T1000 (cell line): ENCODE results near the gene AFF3.

Experiments
- DNase-seq: peaks from one replicate; lab custom pipeline; 2025; ENCODE audit warnings: mixed read lengths; lab: John Stamatoyannopoulos, UW

The AFF3 gene

DNA sequence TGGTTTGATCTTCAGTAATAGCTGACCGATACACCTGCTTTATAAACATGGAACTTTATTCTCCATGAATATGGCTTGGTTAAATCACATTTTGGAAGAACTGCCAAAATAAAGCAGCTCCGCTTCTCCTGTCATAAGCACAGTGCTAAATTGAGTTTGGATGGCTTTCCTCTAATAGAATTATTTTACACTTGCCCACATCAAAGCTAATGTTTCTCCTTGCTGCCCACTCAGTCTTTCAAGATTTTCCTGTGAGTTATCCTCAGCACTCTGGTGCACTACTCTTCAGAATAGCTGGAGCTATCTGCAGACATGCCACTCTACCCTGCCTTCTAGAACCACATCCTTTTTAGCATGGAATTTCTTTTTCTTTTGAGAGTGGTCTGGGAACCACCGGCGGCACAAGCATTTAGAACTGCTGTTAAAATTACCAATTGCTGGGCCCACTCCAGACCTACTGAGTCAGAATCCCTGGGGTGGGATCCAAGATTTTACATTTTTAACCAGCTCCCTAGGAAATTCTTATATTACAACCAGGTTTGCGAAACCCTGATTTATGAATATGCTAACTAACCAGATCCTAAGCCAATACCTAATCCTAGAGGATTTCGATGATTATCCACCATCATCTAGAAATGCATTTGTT, 283.3 kb downstream of the AFF3 start:
- no peak for DNase-seq

DNA sequence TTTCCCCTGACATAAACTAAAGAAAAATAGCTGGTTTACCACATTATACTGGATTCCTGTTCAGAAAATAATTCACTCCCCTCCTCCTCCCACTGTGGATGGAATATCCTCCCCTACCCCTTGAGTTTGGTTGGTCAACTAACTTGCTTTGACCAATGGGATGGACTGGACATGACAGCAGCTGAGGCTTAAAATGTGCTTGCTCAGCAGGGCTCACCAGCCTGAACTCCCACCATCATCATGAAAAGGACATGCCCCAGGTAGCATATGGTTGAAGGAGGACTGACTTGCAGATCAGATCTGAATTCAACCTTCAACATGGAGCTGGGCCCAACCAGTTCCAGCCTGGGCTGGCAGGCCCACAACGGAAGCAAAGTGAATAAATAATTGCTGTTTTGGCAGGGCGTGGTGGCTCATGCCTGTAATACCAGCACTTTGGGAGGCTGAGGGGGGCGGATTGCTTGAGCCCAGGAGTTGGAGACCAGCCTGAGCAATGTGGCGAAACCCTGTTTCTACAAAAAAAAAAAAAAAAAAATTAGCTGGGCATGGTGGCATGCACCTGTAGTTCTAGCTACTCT, 284.4 kb downstream of the AFF3 start:
- DNase-seq, result no peak

DNA sequence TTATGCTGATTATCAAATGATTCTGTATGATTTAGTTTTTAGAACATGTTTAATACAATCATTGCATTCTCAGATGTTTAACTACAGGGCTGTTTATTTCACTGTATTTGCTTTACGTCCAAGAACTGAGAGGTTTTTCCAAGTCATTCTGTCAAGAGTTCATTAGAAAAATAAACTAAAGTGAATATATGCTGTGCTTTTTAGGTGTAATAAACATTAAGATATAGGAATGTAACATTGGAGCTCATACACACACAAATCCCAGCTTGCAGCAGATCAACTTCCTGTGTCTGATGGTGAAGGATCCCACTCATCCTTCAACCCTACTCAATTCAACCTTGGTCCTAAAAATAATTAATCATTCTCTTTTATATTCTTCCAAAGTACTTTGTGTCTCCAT, 285.0 kb downstream of the AFF3 start:
- DNase-seq, result no peak

DNA sequence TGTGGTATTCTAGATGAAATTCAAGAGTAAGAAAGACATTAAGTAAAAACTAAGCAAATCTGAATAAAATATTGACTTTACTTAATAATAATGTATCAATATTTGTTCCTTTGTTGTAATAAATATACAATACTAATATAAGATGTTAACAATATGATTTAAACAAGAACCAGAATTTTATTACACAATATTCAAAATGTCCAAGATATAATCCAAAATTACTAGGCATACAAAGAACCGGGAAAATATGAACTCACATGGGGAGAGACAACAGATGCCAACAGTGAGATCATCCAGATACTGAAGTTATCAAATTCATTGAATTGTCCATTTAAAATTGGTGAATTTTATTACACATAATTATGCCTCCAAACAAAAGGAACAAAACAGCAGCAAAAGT, 286.3 kb downstream of the AFF3 start:
- no peak for DNase-seq

DNA sequence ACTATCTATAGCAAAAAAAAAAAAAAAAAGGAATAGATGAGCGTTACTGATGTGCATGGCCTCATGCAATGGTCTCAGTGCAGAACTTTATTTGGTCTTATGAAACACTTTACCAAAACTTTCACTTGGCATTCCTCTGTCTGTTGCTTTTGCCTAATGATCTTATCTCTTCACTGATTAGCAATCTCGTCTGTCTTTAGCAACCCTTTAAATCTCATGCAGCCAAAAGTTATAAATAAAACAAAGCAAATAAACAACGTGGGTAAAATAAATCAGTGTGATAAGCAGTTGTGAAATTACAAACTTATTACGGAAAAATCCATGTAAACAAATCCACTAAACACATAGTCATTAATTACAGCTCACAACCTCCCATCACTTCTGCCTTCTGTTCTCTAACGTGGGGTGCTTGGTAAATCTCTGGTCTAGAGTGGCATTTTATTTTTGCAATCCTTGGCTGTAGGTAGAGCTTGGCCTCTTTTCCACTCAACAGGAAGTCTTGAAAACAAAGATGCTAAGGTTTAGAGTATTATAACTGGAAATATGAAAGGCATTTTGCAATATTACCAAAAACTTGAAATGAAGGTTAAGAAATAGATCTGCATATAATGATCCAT, 288.0 kb downstream of the AFF3 start:
- no peak for DNase-seq

DNA sequence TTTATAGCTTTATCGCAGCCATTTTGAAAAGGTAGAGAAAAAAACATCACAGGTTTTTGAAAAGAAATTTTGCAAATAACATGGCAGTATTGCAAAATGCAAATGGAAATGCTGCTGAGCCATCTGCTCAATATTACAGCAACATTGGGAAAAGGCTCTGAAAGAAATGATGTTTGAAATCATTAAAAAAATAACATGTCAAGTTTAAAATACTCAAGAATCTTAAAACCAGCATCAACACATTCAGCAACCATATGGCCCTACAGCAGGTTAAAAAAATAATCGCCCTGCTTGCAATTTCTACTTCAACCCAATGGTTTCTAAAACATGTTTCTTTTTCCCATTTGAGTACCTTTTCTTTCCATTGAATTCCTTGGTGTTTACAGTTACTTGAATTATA, 289.4 kb downstream of the AFF3 start:
- DNase-seq, result no peak

DNA sequence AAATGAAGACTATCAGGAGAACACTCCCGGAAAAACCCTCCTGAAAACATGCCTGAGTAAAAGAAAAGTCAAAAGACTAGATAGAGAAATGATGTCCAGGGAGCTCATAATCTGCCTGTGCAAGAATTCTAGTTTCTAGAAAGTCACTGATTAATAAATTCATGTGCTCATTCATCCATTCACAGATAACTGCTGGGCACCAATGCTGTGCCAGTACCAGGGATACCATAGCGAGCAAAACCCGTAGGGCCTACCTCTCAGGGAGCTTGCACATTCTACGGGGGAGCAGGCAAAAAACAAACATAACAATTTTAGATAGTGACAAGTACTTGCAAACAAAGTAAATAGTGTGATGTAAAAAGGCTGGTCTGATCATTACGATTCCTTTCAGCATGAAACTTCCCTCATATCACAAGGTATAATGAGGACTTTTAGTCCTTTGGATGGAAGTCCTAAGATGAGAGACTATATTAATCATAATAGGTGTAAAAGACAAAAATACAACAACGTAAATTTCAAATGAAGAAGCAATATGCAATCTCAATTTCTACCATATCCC, 289.9 kb downstream of the AFF3 start:
- DNase-seq, result no peak

DNA sequence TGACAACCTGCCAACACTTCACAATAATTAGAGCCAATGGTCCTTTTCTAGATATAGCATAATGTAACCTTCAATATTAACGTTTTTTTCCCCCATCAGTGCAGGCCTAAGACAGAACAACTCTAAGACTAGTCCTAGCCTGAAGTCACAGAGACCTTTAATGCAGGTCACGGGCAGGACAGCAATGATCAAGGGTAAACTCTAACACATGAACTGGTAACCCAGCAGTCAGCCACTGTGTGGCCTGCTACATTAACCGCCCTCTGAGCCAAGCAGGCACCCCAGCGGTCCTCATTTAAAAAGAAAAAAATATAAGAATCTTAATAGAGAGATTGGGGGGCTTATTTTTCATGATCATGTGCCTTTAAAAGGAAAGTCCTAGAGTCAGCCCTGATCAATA, 290.6 kb downstream of the AFF3 start:
- DNase-seq, result no peak

DNA sequence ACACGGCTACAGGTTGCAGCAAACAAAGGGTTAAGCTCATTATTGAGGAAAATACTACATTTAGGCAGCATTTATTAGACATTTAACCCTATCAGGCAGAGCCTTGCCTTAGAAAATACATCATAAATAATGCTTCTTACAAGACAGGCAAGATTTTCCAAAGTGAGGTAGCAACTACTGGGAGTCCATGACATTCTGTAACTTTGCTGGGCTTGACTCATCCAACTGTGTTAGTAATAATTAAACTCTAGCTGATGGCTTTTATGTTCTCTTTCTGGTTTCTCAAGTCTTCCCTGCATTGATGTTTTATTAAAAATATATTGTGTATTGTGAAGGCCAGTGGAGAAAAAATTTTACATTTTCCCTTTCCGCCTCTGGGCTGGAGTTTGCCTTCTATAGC, 291.3 kb downstream of the AFF3 start:
- no peak for DNase-seq

DNA sequence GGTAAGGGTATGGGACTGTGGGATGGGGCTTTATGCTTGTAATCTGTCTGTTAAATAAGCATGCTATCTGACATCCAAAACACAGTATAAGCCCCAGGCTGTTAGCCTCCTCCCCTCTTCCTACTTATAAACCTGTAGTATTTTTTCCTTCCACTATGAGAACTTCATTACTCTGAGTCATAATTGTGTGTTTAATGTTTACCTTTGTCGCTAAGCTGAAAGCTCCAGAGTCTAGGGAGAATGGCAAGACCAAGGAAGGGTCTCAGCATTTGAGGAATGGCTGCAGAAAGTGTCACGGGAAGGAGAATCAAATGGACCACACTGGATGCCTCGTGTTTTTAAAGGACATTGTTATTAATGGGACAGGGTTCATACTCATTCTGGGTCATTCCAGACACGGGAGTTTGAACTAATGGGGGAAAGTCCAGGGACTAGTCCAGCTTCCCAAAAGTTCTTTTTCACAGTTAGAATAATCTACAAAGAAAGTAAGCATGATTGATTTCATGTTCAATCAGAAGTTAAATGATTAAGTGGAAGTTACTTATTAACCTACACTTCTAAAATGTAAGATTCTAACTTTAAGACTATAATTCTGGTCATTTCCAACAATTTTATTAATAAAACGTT, 292.2 kb downstream of the AFF3 start:
- DNase-seq, result no peak

DNA sequence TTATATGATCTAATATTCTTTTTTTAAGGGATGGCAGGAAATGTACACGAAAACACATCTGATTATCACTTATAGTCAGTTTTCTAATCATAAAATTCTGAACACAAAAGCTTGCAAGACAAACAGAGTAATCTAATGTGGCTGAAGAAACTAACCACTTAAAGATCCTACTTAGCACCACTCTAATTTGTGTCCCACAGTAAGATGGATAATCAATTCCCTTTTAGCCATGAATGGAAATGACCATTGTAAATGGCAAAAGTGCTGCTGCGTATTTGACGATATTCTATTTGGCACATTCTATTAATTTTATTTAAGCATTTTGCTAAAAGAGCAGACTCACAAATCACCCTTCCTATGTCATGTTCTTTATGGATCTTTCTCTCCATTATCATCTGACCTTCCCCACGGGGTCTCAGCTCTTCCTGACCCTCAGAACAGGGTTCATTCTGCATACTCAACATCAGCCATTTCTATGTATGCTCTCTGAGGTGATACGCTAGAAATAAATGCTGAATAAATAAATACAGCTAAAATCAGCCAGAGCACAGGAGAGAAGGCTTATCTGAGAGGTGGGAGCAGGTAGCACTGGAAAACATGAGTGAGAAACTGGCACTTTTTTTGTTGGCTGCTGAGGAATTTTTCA, 295.8 kb downstream of the AFF3 start:
- DNase-seq, result no peak

DNA sequence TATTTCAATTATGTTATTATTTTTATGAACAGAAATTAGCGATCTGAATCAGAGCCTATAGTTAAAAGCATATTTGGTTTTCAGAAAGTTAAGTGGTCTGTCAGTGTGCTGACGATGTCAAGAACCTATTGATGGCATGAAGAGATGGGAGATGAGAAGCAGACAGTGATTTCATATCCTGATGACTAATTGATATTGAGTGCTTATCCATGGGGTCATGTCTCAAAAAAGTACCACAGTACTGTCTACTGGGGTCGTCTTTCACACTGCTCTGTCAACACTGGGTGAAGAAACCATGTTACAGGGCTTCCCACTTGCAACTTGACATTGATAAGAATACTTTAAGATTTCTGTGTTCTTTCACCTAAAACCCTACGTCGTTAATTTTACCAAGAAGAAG, 297.1 kb downstream of the AFF3 start:
- no peak for DNase-seq

DNA sequence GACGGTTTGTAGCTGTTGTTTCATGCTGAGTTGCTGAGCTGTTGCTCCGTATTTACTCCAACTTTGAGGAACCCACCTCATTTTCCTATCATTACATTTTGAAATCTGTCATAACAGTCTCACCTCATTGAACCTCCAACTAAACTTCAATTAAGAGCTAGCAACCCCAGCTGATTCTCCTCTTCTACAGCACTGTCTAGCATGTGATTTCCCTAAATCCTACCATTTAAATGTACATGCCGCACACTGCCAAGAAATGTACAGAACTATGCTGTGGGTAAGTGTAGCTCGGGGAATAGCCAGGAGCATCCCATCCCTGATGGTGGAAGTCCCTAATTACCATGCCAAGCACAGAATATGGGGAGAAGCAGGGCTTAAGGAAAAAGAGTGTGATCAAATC, 299.9 kb downstream of the AFF3 start:
- DNase-seq, result no peak

DNA sequence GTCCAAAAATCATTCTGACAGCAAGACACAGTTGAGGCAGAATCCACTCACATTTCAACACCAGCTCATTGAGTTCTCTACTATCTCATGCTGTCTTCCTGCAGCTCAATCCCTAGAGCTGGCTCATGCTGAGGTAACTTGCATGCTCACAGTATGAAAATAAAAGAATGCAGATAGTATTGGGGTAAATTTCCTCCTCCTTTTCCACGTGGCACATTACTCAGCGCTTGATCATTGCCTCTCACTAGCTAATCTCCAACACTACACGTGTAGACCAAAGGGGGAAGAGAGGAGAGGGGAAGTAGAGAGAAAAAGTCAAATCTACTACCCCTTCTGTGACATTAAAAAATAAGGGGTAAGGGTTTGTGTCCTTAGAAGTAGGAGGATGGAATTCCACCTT, 300.6 kb downstream of the AFF3 start:
- DNase-seq, result no peak

DNA sequence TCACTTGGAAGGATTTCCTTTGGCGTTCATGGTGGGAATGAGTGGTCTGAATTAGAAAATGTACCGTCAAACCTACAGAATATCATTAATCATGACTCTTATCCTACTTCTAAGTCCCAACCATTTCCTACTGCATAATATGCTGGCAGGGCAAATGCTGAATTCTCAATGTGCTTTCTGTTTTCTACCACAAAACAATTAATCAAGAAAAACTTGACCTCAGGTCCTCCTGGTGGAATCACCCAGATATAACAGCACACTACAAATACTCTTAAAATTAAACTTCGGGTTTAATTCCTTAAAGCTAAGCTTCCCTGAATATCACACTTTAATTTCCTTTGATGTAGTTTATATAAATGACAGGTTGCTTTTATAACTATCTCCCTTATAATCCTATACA, 301.6 kb downstream of the AFF3 start:
- DNase-seq, result no peak

DNA sequence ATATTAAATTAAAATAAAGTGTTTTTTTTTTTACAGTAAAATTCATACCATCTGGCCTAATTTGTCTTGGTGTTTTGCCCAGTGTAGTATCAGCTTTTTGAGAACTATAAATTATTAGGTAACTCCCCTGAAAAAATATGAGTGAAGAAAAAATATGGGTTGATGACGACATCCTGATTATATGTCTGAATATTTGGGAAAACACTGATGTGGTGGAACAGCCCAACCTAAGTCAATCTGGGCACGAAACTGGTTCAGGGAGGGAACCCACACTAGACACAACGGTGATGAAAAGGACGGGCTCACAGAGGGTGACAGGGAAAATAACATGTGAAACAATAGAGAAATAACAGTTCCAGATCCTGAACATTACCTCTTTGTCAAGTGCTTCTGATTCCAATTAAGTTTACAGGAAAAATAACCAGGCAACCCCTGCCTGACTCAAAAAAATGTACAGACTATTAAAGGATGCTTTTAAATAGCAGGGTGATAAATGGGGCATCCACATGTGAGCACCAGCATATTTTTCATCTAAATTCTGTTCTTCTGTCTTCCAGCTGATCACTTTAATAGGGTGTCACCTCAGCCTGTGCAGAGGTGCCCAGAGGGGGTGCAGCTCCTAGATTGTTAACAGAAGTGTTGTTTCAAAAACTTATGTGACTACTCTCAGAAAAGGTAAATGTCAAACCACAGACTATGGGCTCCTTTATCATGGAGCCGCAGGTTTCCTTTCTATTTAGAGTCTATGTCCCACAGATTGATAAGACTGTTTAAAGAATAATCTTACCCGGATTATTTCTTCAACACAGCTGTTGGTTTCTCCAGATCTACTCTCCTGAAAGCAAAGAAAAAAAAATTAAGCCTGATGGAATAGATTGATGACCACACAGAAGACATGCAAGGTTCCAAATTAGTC, 305.4 kb downstream of the AFF3 start:
- no peak for DNase-seq

DNA sequence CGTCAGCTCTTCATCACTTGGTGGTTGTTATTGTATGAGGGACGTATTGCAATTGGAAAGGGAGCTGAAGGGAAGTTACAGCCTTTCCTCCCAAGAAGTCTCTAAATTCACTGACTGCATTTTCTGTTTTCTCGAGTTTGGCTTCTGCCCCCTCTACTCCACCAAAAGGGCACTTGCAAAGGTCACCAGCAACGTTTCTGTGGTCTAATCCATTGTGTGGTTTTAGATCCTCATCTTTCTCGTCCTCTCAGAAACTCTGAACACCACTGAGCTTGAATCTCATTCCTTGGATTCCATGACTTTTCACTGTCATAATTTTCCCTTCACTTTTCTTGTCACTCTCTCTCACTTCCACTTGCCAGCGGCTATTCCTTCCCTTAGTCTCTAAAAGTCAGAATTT, 308.0 kb downstream of the AFF3 start:
- DNase-seq, result no peak

DNA sequence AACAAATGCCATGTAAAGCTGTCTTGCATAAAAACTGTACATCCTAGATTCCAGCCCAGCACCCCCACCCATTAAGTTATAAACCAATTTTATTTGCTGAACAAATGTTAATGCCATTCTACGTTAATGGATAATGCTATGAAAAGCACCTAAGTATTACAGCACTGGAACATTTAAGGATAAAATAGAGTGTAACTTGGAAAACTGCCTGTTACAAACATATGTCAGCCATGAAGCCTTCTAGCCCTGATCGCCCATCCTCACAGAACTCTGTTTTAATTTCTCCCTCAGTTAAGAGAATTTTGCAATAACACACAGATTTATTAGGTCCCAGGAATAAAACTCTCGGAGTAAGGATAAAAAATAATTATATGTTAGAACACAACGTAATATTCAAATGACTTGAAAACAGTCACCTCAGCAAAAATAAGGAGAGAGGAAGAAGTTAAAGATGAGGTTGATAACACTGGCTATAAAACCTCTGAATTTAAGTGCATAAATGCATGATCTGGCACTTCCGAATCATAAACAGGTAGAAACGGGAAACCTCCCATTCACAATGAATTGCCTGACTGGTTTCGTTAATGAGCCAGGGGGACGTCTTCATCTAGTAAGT, 308.7 kb downstream of the AFF3 start:
- DNase-seq, result no peak

DNA sequence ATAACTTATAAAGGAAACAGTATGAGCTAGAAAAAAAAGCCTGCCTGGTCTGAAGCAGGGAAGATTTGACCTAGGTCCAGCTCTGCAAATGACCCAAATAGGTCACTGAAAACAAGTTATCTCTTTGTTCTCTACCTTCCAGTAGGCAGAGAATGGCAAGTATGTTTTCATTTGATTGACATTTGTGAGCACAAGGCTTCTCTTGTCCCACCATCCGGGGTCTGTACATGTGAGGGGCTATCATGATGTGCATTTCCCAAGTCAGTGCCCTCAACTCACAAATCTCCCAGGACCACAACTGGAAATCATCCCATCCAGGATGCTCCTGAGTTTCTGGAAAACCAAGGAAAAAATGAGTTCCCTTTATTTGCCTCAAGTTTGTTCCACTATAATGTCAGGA, 309.5 kb downstream of the AFF3 start:
- no peak for DNase-seq

DNA sequence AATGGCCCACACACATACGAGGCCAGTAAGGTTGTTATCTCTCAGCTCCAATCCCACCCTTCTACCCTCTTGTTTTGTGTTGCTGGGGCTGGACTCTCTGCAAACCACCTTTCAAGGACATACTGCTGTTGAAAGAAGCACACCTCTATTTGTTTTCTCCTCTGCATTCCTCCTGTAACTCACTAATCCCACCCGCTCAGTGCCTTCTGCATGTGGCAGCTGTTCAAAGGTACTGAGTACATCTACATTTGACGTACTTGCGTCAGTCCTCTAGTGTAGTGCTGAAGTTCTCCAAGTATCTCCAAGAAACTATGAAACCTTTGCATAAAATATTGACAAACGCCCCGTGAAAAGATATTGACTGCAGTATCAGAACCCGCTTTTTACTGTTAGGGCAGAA, 310.6 kb downstream of the AFF3 start:
- DNase-seq, result no peak
